GM12878 (cell line): Measurements from ENCODE around the gene FUT8. TPM values are rescaled to one million over a fixed set of nuclear protein-coding genes. Genes with fewer than 3 reads are reported as not detected.

ENCODE experiments used
- ATAC-seq: fragments of 200-7000 bp; cut with Tn5 transposase; 3 replicates; pipeline ENCODE4 v1.9.1; 2020; ENCODE audit warnings: mild to moderate bottlenecking, moderate library complexity
- BruUV-seq: library from RNA; stranded (reverse); fragments of 400-500 nt; replicated peaks from 2 replicates; lab custom pipeline; 2021; lab: Mats Ljungman, UMichigan
- CTCF ChIA-PET: fragments of 300-600 bp; sonication (Branson Sonifier 250); formaldehyde crosslinking; extraction: SDS; loops from one replicate; lab custom pipeline; 2021; ENCODE audit warnings: inconsistent platforms; lab: Yijun Ruan, JAX
- POLR2A ChIA-PET: fragments of 350-600 bp; formaldehyde crosslinking; extraction: SDS; loops from one replicate; lab custom pipeline; 2021; ENCODE audit warnings: inconsistent platforms; lab: Charles Lee
- RAD21 ChIA-PET: fragments of 300-600 bp; sonication (Branson Sonifier 250); formaldehyde crosslinking; loops from one replicate; lab custom pipeline; 2023; ENCODE audit warnings: antibody characterized with exemption; ENCODE audit not compliant: unreplicated experiment; lab: Charles Lee
- SMC1A ChIA-PET: fragments of 300-600 bp; sonication (Branson Sonifier 250); formaldehyde crosslinking; loops from one replicate; lab custom pipeline; 2023; ENCODE audit not compliant: unreplicated experiment, uncharacterized antibody; lab: Charles Lee
- DNase-seq: peaks from one replicate; pipeline ENCODE4 v3.0.0-alpha.2; 2011; ENCODE audit warnings: low read depth, low spot score
- FAIRE-seq: peaks from 3 replicates; lab custom pipeline; 2011; peaks lifted over from hg19 to GRCh38; lab: Jason Lieb, UNC
- H2AFZ ChIP-seq: 2 replicates; pipeline ENCODE4 v1.6.0; 2011; ENCODE audit warnings: low read depth, low read length, control low read depth; ENCODE audit not compliant: control insufficient read depth
- H3K27ac ChIP-seq: 2 replicates; pipeline ENCODE4 v1.5.1; 2011; ENCODE audit warnings: control low read depth; ENCODE audit not compliant: control insufficient read depth, insufficient read depth
- H3K27me3 ChIP-seq, 2 experiments: replicated peaks in 1 of 2; 2 replicates each; pipeline versions ENCODE4 v1.6.0 to v1.6.1; 2011; ENCODE audit warnings: low read length in 1 of 2; ENCODE audit not compliant: control insufficient read depth in 2 of 2, insufficient read depth in 2 of 2
- H3K36me3 ChIP-seq, 2 experiments: 2 replicates each; pipeline ENCODE4 v1.5.1; 2011; ENCODE audit warnings: low read length in 1 of 2; ENCODE audit not compliant: control insufficient read depth in 2 of 2, insufficient read depth in 2 of 2
- H3K4me1 ChIP-seq: 2 replicates; pipeline ENCODE4 v1.6.1; 2011; ENCODE audit warnings: mild to moderate bottlenecking, low read length, moderate library complexity, mixed read lengths; ENCODE audit not compliant: control insufficient read depth, insufficient read depth
- H3K4me2 ChIP-seq: 2 replicates; pipeline ENCODE4 v1.6.0; 2011; ENCODE audit warnings: control low read depth; ENCODE audit not compliant: control insufficient read depth, insufficient read depth
- H3K4me3 ChIP-seq: fragments of 200-600 bp; sonication (generic); 2 replicates; pipeline ENCODE4 v1.5.1; 2016
- H3K79me2 ChIP-seq: 2 replicates; pipeline ENCODE4 v1.6.0; 2011; ENCODE audit warnings: low read length; ENCODE audit not compliant: control insufficient read depth, insufficient read depth
- H3K9ac ChIP-seq: 2 replicates; pipeline ENCODE4 v1.8.0; 2011; ENCODE audit warnings: low read length, control low read depth, mixed read lengths; ENCODE audit not compliant: control insufficient read depth, insufficient read depth
- H3K9me3 ChIP-seq: replicated peaks from 3 replicates; pipeline ENCODE4 v1.5.1; 2011; ENCODE audit warnings: mild to moderate bottlenecking, low read length; ENCODE audit not compliant: control insufficient read depth, insufficient read depth
- H4K20me1 ChIP-seq: 2 replicates; pipeline ENCODE4 v1.6.0; 2011; ENCODE audit not compliant: control insufficient read depth, insufficient read depth
- CREM ChIP-seq: IDR thresholded peaks from 2 replicates; pipeline ENCODE4 v1.6.1; 2014; ENCODE audit warnings: antibody characterized with exemption, low read depth
- ETV6 ChIP-seq, 2 experiments: fragments of 450-650 bp in 1 of 2; IDR thresholded peaks in 1 of 2; conservative IDR thresholded peaks in 1 of 2; 2 replicates each; pipeline ENCODE4 v1.6.1; 2014; ENCODE audit warnings: antibody characterized with exemption in 1 of 2, borderline replicate concordance in 1 of 2, low read depth in 1 of 2, mild to moderate bottlenecking in 1 of 2, moderate library complexity in 1 of 2
- HCFC1 ChIP-seq: fragments of 150-350 bp; IDR thresholded peaks from 2 replicates; pipeline ENCODE4 v1.6.1; 2014; ENCODE audit warnings: low read length
- IRF4 ChIP-seq: IDR thresholded peaks from 2 replicates; pipeline ENCODE4 v1.6.1; 2011; ENCODE audit warnings: low read depth, low read length
- KAT2A ChIP-seq: conservative IDR thresholded peaks from 2 replicates; pipeline ENCODE4 v1.6.1; 2011; ENCODE audit warnings: low read depth, low read length; ENCODE audit not compliant: control insufficient read depth
- KLF5 ChIP-seq: fragments of 450-650 bp; IDR thresholded peaks from 2 replicates; pipeline ENCODE4 v1.6.1; 2014; ENCODE audit warnings: mild to moderate bottlenecking; ENCODE audit not compliant: partially characterized antibody
- POLR2AphosphoS2 ChIP-seq: IDR thresholded peaks from 2 replicates; pipeline ENCODE4 v1.6.1; 2011; ENCODE audit warnings: low read depth, mild to moderate bottlenecking, low read length, improper control_type of control experiment, moderate library complexity
- SMAD5 ChIP-seq: IDR thresholded peaks from 2 replicates; pipeline ENCODE4 v1.6.1; 2016; ENCODE audit warnings: antibody characterized with exemption, low read depth
- SMARCA5 ChIP-seq: fragments of 450-650 bp; IDR thresholded peaks from 2 replicates; pipeline ENCODE4 v1.6.1; 2017; ENCODE audit warnings: mild to moderate bottlenecking
- SP1 ChIP-seq: IDR thresholded peaks from one replicate; pipeline ENCODE4 v1.6.1; 2011; ENCODE audit warnings: low read depth, low read length
- STAT1 ChIP-seq: fragments of 450-650 bp; conservative IDR thresholded peaks from 2 replicates; pipeline ENCODE4 v1.6.1; 2014; ENCODE audit warnings: antibody characterized with exemption, mild to moderate bottlenecking
- SUPT20H ChIP-seq: IDR thresholded peaks from 2 replicates; pipeline ENCODE4 v1.6.1; 2011; ENCODE audit warnings: low read depth, mild to moderate bottlenecking, low read length, moderate library complexity, borderline replicate concordance; ENCODE audit not compliant: control insufficient read depth
- ZNF217 ChIP-seq: fragments of 450-650 bp; IDR thresholded peaks from 2 replicates; pipeline ENCODE4 v1.6.1; 2017; ENCODE audit warnings: antibody characterized with exemption, mild to moderate bottlenecking
- ZNF622 ChIP-seq: fragments of 450-650 bp; IDR thresholded peaks from 2 replicates; pipeline ENCODE4 v1.6.1; 2017; ENCODE audit warnings: mild to moderate bottlenecking, inconsistent platforms
- WGBS: methylation state at CpG from one replicate; pipeline ENCODE4 v1.1.6; 2016; ENCODE audit warnings: low lambda C conversion rate; ENCODE audit not compliant: insufficient replicate concordance, insufficient coverage; ENCODE audit errors: missing lambda C conversion rate; 5-methylcytosine and 5-hydroxymethylcytosine counted together
- in situ Hi-C: fragments of 300-500 bp; cut with MboI; formaldehyde crosslinking; loops from 9 replicates; pipeline ENCODE4 v1.14.3; 2018; ENCODE audit warnings: mixed read lengths
- intact Hi-C: fragments of 100-400 bp; cut with micrococcal nuclease; formaldehyde crosslinking; loops from one replicate; pipeline ENCODE4 v1.14.2; 2022; ENCODE audit not compliant: unreplicated experiment
- polyA plus RNA-seq, 11 experiments: library from polyadenylated mRNA; depleted of rRNA in 4 of 11; unstranded in 6 of 11; stranded (reverse) in 5 of 11; fragments of >200 nt; fragmentation: Nextera tagmentation in 4 of 11; fragmentation: Illumina TruSeq in 1 of 11; extraction: Ambion mirVana in 4 of 11; extraction: Trizol in 1 of 11; gene quantifications; 1 replicate in 1 of 11; 2 replicates in 10 of 11; pipeline versions ENCODE4 v1.2.1 to v1.2.3, GENCODE V29; 2011 to 2016; ENCODE audit warnings: inconsistent platforms in 2 of 11, missing spikeins in 2 of 11, low read depth in 1 of 11
- total RNA-seq, 4 experiments: library from RNA; depleted of rRNA in 3 of 4; stranded (reverse); fragments of >200 nt in 3 of 4; fragmentation: Illumina TruSeq in 1 of 4; extraction: Trizol in 1 of 4; gene quantifications; 2 replicates each; pipeline versions ENCODE4 v1.2.1 to v1.2.3, GENCODE V29; 2013 to 2021
- TF ChIP-seq, protein P1 (sequence below): IDR thresholded peaks from 2 replicates; pipeline ENCODE4 v1.6.1; 2011; ENCODE audit warnings: mild to moderate bottlenecking, low read depth, low read length, moderate library complexity; ENCODE audit not compliant: insufficient replicate concordance
- TF ChIP-seq, protein P2 (sequence below): fragments of 450-650 bp; IDR thresholded peaks from 2 replicates; pipeline ENCODE4 v1.6.1; 2016; ENCODE audit warnings: mild to moderate bottlenecking, moderate library complexity, borderline replicate concordance
- TF ChIP-seq, protein P3 (sequence below): fragments of 150-350 bp; IDR thresholded peaks from 2 replicates; pipeline ENCODE4 v1.6.1; 2014; ENCODE audit warnings: mild to moderate bottlenecking, low read depth, low read length

Gene FUT8
- total and polyA plus RNA-seq, 10 of the 15 experiments (the other 5 are each of a cell fraction or from before 2014, with no cell fraction given): 21.3 to 106 (median 66.3) TPM

DNA sequence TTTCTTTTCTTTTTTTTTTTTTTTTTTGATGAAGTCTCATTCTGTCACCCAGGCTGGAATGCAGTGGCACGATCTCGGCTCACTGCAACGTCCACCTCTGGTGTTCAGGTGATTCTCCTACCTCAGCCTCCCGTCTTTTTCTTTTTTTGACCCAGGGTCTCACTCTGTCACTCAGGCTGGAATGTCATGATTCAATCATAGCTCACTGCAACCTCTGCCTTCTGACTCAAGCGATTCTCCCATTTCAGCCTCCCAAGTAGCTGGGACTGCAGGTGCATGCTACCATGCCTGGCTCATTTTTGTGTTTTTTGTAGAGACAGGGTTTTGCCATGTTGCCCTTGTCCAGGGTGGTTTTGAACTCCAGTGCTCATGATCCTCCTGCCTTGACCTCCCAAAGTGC is 12.0 kb downstream of the FUT8 start:
- no peak overlapping the region for H3K9ac ChIP-seq
- SMC1A ChIA-PET: interaction anchor here (0.8 to 3.3 kb wide), 6 partner anchors 9 to 122 kb away, joined by 3 to 25 read pairs (median 3); no protein-coding TSS in a partner anchor
- intact Hi-C loops (no loop called here), in situ Hi-C loops (loop anchor here (5.0 kb wide), 1 partner anchor 398 kb away; no protein-coding TSS in a partner anchor)
- POLR2A ChIA-PET: interaction anchor here (0.5 to 2.0 kb wide), 3 partner anchors 9 to 1733 kb away, joined by 4 to 6 read pairs (median 4); no protein-coding TSS in a partner anchor
- H2AFZ ChIP-seq: no peak overlapping the region
- H3K36me3 ChIP-seq: no peaks in the 10 kb centered on the region
- H3K27me3 ChIP-seq: no peaks in the 10 kb centered on the region
- CTCF ChIA-PET: interaction anchor here (1.0 to 2.2 kb wide), 4 partner anchors 9 to 260 kb away, joined by 3 to 10 read pairs (median 7); no protein-coding TSS in a partner anchor
- 0 out of 2 replicates have a peak, but pooled peaks cover 3% of the 10 kb centered on the region for H3K4me1 ChIP-seq
- no TSS peak for BruUV-seq
- RAD21 ChIA-PET: interaction anchor here (2.7 kb wide), 1 partner anchor 10 kb away, joined by 12 read pairs; no protein-coding TSS in a partner anchor
- TF ChIP-seq STAT1 (no peak), IRF4 (no peak), SUPT20H (no peak), KAT2A (no peak), KLF5 (no peak), HCFC1 (no peak), SMAD5 (no peak), ZNF622 (no peak), SMARCA5 (no peak), CREM (no peak), SP1 (no peak), ETV6 (conservative IDR thresholded peaks at IDR 0.05 in 1 of 2, IDR thresholded peaks at IDR 0.05 in 1 of 2; ENCODE audit: borderline replicate concordance in 1 of 2, low read depth in 1 of 2) (no peak), ZNF217 (no peak), POLR2AphosphoS2 (no peak)
- TF ChIP-seq, protein P1, sequence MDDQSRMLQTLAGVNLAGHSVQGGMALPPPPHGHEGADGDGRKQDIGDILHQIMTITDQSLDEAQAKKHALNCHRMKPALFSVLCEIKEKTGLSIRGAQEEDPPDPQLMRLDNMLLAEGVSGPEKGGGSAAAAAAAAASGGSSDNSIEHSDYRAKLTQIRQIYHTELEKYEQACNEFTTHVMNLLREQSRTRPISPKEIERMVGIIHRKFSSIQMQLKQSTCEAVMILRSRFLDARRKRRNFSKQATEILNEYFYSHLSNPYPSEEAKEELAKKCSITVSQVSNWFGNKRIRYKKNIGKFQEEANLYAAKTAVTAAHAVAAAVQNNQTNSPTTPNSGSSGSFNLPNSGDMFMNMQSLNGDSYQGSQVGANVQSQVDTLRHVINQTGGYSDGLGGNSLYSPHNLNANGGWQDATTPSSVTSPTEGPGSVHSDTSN: no peak
- TF ChIP-seq, protein P2, sequence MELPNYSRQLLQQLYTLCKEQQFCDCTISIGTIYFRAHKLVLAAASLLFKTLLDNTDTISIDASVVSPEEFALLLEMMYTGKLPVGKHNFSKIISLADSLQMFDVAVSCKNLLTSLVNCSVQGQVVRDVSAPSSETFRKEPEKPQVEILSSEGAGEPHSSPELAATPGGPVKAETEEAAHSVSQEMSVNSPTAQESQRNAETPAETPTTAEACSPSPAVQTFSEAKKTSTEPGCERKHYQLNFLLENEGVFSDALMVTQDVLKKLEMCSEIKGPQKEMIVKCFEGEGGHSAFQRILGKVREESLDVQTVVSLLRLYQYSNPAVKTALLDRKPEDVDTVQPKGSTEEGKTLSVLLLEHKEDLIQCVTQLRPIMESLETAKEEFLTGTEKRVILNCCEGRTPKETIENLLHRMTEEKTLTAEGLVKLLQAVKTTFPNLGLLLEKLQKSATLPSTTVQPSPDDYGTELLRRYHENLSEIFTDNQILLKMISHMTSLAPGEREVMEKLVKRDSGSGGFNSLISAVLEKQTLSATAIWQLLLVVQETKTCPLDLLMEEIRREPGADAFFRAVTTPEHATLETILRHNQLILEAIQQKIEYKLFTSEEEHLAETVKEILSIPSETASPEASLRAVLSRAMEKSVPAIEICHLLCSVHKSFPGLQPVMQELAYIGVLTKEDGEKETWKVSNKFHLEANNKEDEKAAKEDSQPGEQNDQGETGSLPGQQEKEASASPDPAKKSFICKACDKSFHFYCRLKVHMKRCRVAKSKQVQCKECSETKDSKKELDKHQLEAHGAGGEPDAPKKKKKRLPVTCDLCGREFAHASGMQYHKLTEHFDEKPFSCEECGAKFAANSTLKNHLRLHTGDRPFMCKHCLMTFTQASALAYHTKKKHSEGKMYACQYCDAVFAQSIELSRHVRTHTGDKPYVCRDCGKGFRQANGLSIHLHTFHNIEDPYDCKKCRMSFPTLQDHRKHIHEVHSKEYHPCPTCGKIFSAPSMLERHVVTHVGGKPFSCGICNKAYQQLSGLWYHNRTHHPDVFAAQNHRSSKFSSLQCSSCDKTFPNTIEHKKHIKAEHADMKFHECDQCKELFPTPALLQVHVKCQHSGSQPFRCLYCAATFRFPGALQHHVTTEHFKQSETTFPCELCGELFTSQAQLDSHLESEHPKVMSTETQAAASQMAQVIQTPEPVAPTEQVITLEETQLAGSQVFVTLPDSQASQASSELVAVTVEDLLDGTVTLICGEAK: no peak
- TF ChIP-seq, protein P3, sequence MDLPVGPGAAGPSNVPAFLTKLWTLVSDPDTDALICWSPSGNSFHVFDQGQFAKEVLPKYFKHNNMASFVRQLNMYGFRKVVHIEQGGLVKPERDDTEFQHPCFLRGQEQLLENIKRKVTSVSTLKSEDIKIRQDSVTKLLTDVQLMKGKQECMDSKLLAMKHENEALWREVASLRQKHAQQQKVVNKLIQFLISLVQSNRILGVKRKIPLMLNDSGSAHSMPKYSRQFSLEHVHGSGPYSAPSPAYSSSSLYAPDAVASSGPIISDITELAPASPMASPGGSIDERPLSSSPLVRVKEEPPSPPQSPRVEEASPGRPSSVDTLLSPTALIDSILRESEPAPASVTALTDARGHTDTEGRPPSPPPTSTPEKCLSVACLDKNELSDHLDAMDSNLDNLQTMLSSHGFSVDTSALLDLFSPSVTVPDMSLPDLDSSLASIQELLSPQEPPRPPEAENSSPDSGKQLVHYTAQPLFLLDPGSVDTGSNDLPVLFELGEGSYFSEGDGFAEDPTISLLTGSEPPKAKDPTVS: no peak
- no peaks in the 10 kb centered on the region for H4K20me1 ChIP-seq
- no peak for ATAC-seq
- no peak overlapping the region for H3K4me2 ChIP-seq
- no peak overlapping the region for H3K27ac ChIP-seq
- FAIRE-seq: no peak
- no peaks in the 10 kb centered on the region; the same call in 1 of the 3 replicates for H3K9me3 ChIP-seq
- H3K79me2 ChIP-seq: peaks cover 81% of the 10 kb centered on the region
- H3K4me3 ChIP-seq: no peak overlapping the region
- WGBS: 84% methylated on average over 5 of the region's 5 CpGs
- DNase-seq: no peak
